Neural crest cell (in vitro differentiated cells): ENCODE data around the gene C1orf94. TPM values are rescaled to one million over a fixed set of nuclear protein-coding genes. Genes with fewer than 3 reads are reported as not detected.

Experiments
- DNase-seq: peaks from one replicate; pipeline ENCODE4 v3.0.0; 2021; ENCODE audit warnings: low read depth, mixed read lengths, low spot score
- H3K27ac Mint-ChIP-seq: one replicate; pipeline ENCODE4 v1.8.0; 2021; ENCODE audit warnings: mild to moderate bottlenecking, mixed read lengths; ENCODE audit not compliant: unreplicated experiment
- H3K27me3 Mint-ChIP-seq: 2 replicates; pipeline ENCODE4 v1.8.0; 2021; ENCODE audit warnings: low read depth, mild to moderate bottlenecking, mixed read lengths
- H3K36me3 Mint-ChIP-seq: 2 replicates; pipeline ENCODE4 v1.8.0; 2021; ENCODE audit warnings: low read depth, mild to moderate bottlenecking, mixed read lengths
- H3K4me1 Mint-ChIP-seq: 2 replicates; pipeline ENCODE4 v1.8.0; 2021; ENCODE audit warnings: mixed read lengths
- H3K4me3 Mint-ChIP-seq: one replicate; pipeline ENCODE4 v1.8.0; 2021; ENCODE audit warnings: mild to moderate bottlenecking, mixed read lengths
- H3K9me3 Mint-ChIP-seq: 2 replicates; pipeline ENCODE4 v1.8.0; 2021; ENCODE audit warnings: mixed read lengths
- total RNA-seq: library from RNA; stranded (reverse); gene quantifications from 2 replicates; pipeline ENCODE4 v1.2.1, GENCODE V29; 2021
- TF ChIP-seq, protein P1 (sequence below): fragments of 200-600 bp; sonication (generic); conservative IDR thresholded peaks from 2 replicates; pipeline ENCODE4 v1.5.0; 2021; ENCODE audit warnings: antibody characterized with exemption, mild to moderate bottlenecking

C1orf94 gene
- total RNA-seq, 1 donor from 2014 or later: not detected

DNA sequence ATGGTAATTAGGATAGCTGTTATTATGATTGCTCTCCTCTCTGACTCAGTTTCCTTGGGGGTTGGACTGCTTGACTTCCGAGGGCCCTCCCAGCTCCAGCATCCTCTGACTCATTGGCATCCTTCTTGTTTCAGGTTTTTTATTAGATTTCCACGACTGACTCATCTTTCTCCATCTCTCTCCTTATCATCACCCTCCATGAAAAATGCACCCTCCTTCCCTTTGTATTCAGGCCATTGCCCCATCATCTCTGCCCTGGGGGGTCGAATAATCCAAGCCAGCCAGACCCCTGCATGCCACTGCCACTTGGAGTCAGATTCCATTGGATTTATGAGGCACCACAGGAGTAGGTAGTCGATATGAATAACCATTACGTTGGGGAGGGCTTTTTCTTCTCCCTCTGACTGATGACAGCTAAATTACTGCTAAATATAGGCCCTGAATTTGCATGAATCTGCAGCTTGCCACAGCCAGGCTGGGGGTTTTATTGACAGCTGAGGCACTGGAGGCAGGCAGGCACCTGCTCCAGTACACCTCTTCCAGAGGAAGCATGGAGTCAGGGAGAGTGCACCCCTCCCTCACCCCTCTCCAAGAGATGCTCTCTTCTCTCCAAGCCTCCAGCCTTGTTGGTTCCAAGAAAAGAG, 91.7 kb downstream of the C1orf94 start:
- Mint-ChIP-seq H3K27me3 (peaks cover 69% of the 10 kb centered on the region), H3K4me1 (no peaks in the 10 kb centered on the region), H3K9me3 (no peaks in the 10 kb centered on the region), H3K27ac (no peak overlapping the region), H3K4me3 (no peak overlapping the region), H3K36me3 (no peaks in the 10 kb centered on the region)
- DNase-seq: no peak
- TF ChIP-seq, protein P1, sequence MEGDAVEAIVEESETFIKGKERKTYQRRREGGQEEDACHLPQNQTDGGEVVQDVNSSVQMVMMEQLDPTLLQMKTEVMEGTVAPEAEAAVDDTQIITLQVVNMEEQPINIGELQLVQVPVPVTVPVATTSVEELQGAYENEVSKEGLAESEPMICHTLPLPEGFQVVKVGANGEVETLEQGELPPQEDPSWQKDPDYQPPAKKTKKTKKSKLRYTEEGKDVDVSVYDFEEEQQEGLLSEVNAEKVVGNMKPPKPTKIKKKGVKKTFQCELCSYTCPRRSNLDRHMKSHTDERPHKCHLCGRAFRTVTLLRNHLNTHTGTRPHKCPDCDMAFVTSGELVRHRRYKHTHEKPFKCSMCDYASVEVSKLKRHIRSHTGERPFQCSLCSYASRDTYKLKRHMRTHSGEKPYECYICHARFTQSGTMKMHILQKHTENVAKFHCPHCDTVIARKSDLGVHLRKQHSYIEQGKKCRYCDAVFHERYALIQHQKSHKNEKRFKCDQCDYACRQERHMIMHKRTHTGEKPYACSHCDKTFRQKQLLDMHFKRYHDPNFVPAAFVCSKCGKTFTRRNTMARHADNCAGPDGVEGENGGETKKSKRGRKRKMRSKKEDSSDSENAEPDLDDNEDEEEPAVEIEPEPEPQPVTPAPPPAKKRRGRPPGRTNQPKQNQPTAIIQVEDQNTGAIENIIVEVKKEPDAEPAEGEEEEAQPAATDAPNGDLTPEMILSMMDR: no peak

Other genes with a start within 250 kb of the C1orf94 start
- gene CSMD2, start 11.7 kb upstream of the C1orf94 start, total RNA-seq: 0.40 and 0.45 TPM in 2 replicates